GM19324 (cell line): Measurements from ENCODE around the gene RNF43.

Experiments
- ATAC-seq: cut with Tn5 transposase; IDR thresholded peaks from one replicate; pipeline ENCODE4 v1.9.1; 2021; ENCODE audit warnings: mild to moderate bottlenecking, moderate library complexity; ENCODE audit not compliant: unreplicated experiment, low FRiP score

RNF43 gene

DNA sequence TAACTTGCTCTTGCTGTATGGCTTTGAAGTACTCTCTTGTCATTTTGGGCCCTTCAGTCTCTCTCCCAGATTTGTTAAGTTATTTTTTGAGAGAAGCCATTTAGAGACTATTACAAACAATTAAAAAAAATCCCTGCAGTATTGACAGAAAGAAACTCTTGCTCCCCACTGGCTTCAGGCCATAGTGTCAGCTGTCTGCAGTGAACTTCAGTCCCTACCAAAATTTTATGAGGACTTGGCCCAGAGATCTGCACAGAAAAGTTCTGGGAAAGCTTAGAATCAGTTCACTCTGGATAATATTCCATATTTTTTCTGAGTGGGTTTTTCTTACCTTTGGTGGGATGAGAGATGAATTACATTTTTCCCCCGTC, 34.5 kb downstream of the RNF43 start:
- ATAC-seq = no peak

DNA sequence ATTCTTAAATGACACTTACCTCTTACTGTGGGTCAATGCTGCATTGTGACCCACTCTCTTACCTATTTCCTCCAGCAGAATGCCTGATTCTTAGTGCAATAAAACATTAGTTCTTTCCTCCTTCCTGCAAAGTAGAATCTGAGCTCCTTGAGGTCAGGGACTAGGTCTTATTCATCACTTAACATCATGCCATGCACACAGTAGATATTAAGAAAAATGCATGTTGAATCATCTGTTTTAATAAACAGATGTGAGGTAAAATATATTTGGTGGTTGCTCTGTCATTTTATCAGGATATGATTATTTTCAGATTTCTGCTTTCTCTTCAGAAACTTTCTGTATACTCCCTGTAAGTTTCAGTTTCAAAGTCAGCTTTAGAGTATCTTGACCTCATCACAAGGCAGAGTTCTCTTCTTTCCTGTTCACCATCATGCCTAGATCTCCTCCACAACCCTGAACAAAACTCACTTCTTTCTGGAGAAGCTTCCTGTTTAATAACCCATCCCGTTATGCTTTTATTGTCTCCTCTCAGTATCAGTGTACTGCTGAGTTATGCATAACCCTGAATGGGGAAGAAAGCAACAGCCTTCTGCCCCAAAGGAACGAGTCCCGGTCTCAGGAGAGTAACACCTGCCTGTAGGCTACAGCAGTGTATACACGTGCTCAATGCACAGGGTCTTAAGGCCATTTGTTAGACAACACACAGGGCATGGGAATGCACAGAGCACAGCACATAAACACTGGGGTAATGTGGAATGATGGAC, 35.0 kb downstream of the RNF43 start:
- ATAC-seq = no peak

DNA sequence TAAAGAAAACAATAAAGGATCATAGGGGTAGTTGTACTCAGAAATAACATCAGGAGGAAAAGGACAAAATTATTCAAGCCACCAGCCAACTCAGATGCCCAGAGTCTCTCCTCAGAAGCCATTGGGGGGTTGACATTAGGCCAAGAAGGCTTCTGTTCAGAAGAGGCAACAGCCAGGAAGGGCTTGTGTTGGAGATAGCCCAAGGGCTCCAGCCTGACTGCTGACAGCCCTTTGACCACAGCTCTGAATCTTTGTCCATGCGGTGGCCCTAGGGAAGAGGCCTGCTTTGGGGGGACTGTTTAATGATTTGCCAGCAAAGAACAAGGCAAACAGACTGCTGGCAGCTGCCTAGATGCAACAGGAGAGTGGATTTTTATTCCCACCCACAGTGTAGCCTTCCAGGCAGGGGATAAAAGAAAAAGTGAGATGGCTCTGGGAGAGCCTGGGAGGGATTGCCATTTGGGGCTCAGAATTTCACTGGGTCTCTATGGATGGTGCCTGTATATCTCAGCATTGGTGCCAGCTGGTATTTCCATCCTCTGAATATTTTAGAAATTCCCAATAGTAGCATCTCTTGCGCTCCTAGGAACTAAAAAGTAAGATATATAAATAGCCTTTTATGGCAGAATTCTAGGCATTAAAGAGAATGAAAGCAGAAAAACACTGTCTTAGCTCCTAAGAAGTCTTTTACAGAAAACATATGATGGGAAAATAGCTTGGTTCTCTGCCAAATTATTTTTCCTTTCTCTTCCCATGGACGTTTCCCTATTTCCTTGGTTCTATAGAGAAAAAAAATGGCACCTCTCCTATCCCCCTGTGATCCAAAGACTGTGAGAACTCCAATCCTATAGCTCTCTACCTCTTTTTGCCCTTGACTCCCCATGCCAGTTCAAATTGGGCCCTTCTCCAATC, 36.0 kb downstream of the RNF43 start:
- ATAC-seq = no peak

DNA sequence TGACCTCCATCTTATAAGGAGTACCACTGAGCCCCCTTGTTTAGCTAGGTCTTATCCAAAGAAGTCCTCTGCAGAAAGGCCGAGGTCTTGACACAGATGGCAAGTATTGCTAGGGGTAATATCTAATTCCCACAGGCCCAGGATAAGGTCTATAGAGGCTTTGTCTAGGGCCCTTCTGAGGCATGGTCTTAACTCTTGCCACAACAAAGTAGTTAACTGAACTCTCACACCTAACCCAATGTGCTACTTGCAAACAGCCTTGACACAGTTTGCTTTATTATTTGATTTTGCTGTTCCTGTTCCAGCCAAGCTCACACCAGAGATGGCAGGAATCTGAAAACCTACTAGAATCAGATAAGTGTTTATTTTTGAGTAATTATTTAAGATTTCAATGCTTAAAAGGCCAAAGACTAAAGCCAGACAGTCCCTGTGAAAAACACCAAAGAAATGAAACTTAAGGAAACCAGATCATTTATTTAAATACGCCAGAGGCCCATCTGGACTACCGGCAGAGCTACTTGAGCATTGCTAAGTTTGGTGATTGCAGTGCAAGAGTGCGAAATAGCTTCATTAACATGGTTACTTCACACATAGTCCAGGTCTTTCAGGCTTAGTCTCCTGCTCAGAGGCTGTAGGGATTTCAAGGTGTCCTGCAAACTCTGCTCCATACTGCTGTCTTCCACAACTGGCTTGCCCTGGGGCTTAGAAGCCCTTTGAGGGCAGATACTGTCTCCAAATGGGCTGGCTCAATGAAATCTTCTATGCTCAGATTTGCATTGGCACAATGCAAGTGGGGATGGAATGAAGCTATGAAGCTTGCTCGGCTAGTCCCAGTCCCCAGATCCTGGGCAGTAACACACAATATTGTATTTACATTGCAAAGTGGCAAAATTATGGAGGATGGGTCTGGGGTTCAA, 36.9 kb downstream of the RNF43 start:
- ATAC-seq = no peak

DNA sequence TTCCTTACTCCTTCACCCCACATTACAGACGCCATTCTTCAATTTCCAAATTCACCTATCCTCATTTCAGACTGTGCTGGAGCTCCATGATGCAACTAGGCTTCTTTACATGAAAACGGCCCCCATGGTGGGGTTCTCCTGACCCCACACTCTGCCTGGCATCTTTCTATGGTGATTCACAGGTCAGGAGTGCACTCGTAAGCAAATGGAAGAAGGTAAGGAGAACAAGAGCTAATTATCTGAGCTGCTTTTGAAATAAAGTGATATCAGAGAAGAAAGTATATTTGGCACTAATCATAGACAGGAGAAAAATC, 37.9 kb downstream of the RNF43 start:
- ATAC-seq = no peak

DNA sequence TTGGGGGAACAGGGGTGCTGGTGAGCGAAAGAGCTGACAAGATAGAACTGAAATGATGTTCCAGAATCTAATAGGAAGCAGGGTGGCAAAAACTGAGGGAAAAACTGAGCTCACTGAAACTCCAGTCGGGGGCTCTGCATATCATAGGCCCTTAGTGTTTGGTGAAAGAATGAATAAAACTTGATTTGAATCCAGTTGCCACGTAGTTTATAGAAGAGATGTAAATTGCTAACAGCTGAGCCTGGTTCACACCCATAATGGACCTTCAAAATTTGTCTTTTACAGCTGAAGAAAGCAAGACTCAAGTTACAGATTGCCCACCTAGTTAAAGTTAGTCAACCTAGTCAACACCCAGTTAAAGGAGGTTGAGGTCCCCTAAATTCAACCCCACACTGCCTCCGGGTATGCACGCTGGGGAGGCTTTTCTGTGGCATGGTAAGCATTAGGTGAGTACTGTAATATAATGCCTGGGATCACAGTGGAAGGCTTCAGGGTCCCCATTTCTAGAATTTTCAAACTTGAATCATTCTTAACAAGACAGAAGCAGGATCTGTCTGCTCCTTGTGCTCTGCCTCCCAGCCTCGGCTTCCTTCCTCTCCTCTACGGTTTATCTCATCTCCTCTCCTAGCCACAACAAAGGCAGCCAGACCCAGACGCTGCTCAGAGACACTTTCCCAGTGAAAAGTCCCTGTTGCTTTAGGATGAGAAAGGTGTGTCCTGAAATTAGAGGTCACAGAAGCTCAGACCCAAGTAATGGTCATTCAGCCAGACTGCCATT, 38.4 kb downstream of the RNF43 start:
- no peak for ATAC-seq

DNA sequence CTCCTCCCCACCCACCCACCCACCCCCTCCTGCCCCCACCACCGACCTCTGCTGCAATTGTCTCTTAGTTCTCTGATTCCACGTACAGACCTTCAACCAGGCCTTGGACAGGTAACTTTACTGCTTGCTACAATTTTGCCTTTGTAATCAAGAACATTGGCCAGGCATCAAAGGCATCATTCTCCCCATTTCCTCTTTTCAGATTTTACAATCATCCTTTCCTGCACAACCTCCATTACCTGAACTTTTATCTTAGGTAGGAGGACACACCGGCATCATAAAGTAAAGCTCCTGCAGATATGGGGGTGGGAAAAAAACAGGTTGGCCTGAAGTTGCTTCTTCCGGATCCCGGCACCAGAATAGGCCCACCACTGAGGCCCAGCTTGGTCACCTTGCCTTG, 39.7 kb downstream of the RNF43 start:
- no peak for ATAC-seq

DNA sequence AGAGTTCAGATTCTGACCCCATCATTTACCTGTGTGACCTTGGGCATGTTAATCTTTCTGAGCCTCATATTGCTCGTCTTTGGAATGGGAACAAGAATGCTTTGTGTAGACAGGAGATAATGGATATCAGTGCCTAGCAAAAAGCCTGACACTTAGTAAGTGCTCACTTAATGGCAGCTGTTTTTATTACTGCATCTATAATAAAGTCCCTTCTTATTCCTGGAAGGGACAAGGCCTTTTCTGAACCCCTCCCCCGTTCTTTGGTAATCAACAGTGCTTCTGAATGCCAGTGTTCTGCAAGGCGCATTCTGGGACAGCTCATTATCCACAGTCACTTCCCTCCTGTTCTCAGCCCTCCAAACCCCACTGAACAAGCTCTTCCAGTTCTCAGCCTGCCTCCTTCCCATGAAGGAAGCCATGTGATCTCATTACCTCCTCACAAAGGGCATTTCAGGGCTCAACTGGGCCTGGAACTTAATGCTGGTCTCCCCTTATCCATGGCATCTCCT, 40.2 kb downstream of the RNF43 start:
- no peak for ATAC-seq

DNA sequence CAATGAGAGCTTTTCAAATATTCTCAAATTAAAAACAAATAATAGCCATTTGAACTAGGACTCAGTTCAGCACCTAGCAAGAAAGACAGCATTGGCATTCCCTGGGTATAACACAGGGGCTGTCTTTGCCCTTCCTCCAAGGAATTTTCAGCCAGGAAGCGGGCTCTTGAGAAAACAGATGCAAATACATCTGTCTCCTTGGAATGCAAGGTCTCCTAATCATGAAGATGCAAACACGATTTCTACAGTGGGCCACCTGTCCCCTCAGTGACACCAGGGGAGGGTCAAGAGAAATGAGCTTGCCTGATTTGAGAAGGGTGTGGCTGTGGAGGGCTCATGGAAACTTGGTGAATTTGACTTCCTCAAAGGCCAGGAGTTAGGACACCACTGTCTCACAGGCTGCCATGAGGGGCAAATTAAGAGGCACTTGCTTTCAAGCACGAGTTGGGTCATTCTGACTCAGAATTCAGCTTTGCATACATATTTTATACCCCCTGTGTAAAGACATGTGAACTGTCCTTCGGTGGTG, 40.8 kb downstream of the RNF43 start:
- no peak for ATAC-seq

DNA sequence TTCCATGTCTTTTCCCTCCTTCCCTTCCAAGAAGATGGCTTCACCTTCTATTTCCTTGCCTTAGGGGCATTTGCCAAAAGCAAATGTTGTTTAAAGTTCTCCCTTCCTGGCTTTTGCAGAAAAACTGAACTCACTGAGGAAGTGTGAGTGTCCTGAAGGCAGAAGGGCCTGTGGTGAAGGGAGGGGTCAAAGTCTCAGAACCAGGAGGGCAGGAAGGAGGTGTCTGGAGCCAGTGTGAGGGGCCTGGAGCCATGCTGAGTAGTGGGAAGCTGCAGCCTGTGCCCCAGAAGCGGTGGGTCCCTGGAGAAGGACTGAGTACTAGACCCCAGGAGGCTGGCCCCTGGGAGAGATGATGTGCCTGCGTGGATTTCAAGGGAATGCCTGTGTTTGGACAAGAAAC, 41.5 kb downstream of the RNF43 start:
- ATAC-seq = no peak

DNA sequence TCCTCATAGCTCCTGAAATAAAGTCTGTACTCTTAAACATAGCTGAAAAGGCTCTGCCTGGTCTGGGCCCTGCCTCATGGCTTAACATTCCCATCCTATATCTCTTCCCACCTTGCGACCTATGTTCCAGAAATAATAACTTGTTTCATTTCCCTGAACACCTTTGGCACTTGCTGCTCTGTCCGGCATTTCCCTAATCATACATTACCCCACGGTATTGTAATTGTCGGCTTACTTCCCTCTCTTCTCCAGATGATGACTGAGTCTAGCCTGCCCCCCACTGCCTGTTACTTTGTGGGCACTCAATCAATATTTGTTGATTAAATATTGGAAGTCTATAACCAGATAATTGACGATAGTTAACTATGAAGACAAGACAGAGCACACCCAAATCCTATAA, 42.1 kb downstream of the RNF43 start:
- ATAC-seq = no peak

DNA sequence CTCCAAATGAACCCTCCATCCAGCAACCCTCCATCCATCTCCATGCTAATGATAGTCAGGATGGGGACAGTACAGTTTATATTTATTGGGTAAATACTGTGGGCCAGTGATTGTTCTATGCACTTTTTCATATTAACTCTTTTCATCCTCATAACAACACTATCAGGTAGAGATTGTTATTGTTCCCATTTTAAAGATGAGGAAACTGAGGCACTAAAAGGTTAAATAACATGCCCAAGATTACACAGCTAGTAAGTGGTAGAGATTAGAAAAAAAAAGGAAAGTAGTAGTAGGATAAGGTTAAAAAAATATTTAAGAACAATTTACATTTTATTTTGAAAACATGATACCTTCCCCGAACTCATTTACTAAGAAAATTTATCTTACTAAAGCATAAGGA, 43.4 kb downstream of the RNF43 start:
- ATAC-seq = no peak

DNA sequence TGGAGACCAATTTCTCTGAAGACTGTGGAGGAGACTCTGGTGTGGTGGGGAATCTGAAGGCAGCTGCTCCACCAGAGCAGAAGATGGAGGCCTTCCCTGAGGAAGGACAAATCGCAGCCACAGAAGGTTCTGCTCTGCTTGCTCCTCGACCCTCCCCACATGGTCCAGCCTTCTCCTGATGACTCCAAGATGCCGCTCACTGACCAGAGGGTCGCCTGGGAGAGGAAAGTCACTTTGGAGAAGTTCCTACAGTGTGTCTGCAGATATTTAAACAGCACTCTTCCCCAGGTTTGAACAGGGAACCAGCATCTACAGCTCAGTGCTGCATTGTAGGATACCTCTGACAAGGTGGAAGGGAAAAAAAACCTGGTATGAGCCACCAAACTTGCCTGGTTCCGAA, 44.3 kb downstream of the RNF43 start:
- ATAC-seq = no peak

DNA sequence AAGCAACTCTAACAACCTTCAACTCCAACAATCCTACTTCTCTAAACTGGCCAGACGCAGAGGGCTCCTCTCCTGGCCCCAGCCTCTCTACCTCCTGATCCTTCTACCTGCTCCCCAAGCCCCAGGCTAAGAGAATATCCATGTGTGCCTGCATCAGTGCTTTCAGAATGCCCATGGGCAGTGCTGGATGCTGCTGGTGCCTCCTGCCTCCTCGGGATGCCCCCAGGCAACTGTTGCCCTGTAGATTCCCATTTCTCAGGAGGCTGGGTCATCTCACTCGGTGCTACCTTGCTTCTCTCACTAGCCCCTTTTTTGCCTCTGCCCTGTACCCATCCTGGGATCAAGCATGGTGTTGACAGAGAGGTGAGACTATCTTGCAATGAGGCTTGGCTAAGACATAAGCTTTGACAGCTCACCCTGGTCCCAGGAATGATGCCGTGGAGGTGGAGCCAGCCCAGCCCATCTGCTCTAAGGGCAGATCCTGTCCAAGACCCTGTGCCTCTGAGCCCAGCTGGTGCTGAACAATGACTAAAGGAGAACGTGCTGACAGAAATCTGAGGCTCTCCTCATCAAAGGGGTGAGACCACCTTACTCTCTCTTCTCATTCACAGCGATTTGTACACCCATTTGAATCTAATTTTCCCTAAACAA, 45.9 kb downstream of the RNF43 start:
- no peak for ATAC-seq

DNA sequence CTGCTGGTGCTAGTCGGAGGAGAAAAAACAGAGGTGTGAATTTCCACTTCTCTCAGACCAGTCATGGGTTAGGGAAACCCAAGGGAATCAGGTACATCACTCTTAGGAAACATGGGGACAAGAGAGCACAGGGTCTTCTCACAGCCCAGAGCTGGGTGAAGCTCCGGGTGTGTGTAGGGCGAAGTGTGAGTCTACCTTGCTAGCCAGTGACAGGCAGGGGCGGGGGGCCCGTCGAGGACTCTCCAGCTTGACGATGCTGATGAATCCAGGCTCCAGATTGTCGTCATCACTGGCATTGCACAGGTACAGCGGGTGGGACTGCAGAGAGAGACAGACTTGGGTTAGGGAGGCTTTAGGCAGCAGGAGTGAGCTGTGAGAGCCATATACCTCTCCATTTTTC, 46.6 kb downstream of the RNF43 start:
- ATAC-seq = no peak

DNA sequence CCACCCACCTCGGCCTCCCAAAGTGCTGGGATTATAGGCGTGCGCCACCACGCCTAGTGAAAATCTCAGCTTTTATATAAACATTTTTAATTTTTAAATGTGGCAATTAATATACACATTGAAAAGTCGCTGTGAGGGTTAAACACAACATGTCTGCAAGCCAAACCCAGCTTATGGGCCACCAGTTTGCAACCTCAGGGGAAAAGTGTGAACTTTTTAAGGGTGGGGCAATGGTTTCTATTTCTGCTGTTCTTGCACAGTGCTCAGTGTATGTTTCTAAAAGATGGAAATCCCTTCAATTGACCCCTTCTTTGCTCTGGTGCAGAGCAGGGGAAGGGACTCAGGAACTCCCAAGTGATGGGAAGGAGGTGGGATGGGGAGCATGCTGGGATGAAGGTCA, 47.0 kb downstream of the RNF43 start:
- ATAC-seq = no peak

DNA sequence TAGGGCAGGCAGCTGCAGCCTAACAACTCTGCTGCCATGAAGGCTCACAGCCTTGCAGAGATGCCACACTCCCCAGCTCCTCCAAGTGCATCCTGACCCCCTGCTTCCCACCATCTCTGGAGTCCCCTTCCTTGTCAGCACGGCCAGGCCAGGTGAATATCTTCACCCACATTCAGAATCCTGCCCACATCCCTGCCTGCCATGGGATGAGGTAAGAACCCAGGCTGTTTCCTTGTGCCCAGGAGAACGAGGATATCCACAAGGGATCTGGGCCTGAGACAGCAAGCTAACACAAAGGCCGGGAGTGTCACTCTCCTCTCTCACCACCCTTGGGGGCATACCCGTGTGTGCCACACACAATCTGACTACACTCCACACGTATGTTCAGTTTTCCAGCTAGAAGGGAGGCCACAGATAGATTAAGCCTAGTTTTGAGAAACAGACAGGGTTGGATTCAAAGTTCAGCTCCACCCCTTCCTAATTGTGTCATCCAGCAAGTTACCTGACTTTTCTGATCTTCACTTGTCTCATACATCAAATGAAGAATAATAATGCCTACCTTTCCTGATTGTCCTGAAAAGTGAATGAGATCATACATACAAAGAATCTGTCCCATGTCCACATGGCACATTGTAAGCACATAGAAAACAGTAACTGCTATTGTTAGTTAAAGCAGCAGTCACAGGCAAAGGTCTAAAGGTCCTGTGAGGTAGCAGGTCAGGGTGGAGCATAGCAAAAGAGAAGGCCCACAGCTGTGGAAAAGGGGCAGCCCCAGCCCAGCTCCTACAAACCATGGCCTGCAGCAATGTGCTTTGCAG, 47.9 kb downstream of the RNF43 start:
- no peak for ATAC-seq

DNA sequence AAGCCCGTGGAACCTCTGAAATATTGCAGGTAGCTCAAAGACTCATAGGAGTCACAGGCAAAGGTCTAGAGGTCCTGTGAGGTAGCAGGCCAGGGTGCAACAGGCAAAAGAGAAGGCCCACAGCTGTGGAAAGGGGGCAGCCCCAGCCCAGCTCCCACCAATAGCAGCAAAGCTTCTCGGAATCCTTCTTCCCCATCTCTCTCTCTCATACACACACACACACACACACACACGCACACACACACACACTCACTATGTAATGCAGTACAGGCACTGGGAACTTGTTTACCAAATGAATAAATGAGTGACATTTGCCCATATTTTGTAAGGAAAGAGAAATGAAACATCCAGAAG, 48.5 kb downstream of the RNF43 start:
- no peak for ATAC-seq
